Stimulated activated CD8-positive, alpha-beta memory T cell treated with anti-CD3 and anti-CD28 coated beads, Interleukin-7, amount 100 ng/mL, for 48 hours (primary cell): ENCODE results near the gene TRIM69.
"Not testable (repeated sequence)": the region's sequence is repeated elsewhere in the genome, so short reads cannot be mapped to it uniquely, and the experiment has no call there.

Source experiments
- DNase-seq, 2 donors: peaks; one replicate each; pipeline ENCODE4 v3.0.0-alpha.2; 2020; ENCODE audit warnings: low read depth in 1 of 2; ENCODE audit errors: extremely low read depth in 1 of 2

The TRIM69 gene

GRCh38 chr15:44735482-44736180 is 697 bp upstream of the TRIM69 start:
- DNase-seq: peak in 1 of 2 donors; percentile 41

GRCh38 chr15:44738340-44738984 is 2.1 kb downstream of the TRIM69 start:
- DNase-seq: no peak

- not testable (repeated sequence) for DNase-seq
Measured at GRCh38 chr15:44739222-44739847, 3.0 kb downstream of the TRIM69 start.

GRCh38 chr15:44743454-44743853 is 7.1 kb downstream of the TRIM69 start:
- not testable (repeated sequence) for DNase-seq

GRCh38 chr15:44753345-44753744 is 17.0 kb downstream of the TRIM69 start:
- DNase-seq: no peak

- no peak for DNase-seq
Measured at GRCh38 chr15:44763187-44763586, 26.9 kb downstream of the TRIM69 start.

GRCh38 chr15:44763848-44764247 is 27.5 kb downstream of the TRIM69 start:
- DNase-seq: no peak

- no peak for DNase-seq
Measured at GRCh38 chr15:44765036-44765435, 28.7 kb downstream of the TRIM69 start.

- DNase-seq: no peak
Measured at GRCh38 chr15:44769521-44769920, 33.2 kb downstream of the TRIM69 start.

GRCh38 chr15:44770715-44771114 is 34.4 kb downstream of the TRIM69 start:
- not testable (repeated sequence) for DNase-seq

GRCh38 chr15:44775953-44776352 is 39.6 kb downstream of the TRIM69 start:
- DNase-seq: no peak

- DNase-seq: no peak
Measured at GRCh38 chr15:44779761-44780160, 43.4 kb downstream of the TRIM69 start.

- no peak for DNase-seq
Measured at GRCh38 chr15:44780608-44781007, 44.3 kb downstream of the TRIM69 start.

GRCh38 chr15:44781128-44781810 is 44.9 kb downstream of the TRIM69 start:
- DNase-seq: no peak

GRCh38 chr15:44782516-44782915 is 46.2 kb downstream of the TRIM69 start:
- no peak for DNase-seq

- DNase-seq: not testable (repeated sequence)
Measured at GRCh38 chr15:44784918-44785274, 48.6 kb downstream of the TRIM69 start.

GRCh38 chr15:44788748-44789147 is 52.4 kb downstream of the TRIM69 start:
- peak in 1 of 2 donors; percentile 42 for DNase-seq

GRCh38 chr15:44790215-44790614 is 53.9 kb downstream of the TRIM69 start:
- no peak for DNase-seq

GRCh38 chr15:44790656-44791055 is 54.3 kb downstream of the TRIM69 start:
- no peak for DNase-seq

- DNase-seq: no peak
Measured at GRCh38 chr15:44792715-44793114, 56.4 kb downstream of the TRIM69 start.

- no peak for DNase-seq
Measured at GRCh38 chr15:44794072-44794471, 57.7 kb downstream of the TRIM69 start.

- no peak for DNase-seq
Measured at GRCh38 chr15:44796508-44796907, 60.2 kb downstream of the TRIM69 start.
